SU-DHL-6 (cell line): ENCODE results near the gene OR2H1.

Source experiments
- EZH2phosphoT487 ChIP-seq: fragments of 200-600 bp; sonication (generic), shearing (Covaris generic); conservative IDR thresholded peaks from 2 replicates; pipeline ENCODE4 v1.6.1; 2018; ENCODE audit warnings: mild to moderate bottlenecking, antibody characterized with exemption, low read length, moderate library complexity, mixed read lengths
- TF ChIP-seq, protein P1 (sequence below): fragments of 200-600 bp; sonication (generic); IDR thresholded peaks from one replicate; pipeline ENCODE4 v1.5.1; 2017; ENCODE audit warnings: antibody characterized with exemption, mild to moderate bottlenecking, low read length, moderate library complexity; ENCODE audit not compliant: insufficient read depth, poor library complexity, severe bottlenecking

DNA sequence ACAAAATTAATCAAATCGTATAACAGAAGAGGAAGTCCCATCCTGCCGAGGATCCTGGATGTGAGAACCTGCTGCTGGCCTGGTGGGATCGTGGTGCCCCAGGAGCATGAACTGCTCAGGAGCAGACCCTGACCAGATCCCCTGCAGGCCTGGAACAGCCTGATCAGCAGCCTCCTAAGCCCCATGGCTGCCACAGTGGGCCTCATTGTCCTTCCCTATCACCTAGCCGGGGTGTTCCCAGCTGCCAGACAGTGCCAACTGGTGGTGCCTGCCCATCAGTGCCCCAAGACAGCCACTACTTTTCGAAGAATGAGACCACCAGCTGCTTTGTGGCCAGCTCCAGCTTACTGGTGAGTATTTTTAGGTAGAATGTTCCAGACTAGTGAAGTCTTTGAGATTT is 50.4 kb downstream of the OR2H1 start:
- TF ChIP-seq, protein P1, sequence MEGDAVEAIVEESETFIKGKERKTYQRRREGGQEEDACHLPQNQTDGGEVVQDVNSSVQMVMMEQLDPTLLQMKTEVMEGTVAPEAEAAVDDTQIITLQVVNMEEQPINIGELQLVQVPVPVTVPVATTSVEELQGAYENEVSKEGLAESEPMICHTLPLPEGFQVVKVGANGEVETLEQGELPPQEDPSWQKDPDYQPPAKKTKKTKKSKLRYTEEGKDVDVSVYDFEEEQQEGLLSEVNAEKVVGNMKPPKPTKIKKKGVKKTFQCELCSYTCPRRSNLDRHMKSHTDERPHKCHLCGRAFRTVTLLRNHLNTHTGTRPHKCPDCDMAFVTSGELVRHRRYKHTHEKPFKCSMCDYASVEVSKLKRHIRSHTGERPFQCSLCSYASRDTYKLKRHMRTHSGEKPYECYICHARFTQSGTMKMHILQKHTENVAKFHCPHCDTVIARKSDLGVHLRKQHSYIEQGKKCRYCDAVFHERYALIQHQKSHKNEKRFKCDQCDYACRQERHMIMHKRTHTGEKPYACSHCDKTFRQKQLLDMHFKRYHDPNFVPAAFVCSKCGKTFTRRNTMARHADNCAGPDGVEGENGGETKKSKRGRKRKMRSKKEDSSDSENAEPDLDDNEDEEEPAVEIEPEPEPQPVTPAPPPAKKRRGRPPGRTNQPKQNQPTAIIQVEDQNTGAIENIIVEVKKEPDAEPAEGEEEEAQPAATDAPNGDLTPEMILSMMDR: no peak
- TF ChIP-seq EZH2phosphoT487: no peak
